Measurements from ENCODE around the gene C16orf92.

DNA sequence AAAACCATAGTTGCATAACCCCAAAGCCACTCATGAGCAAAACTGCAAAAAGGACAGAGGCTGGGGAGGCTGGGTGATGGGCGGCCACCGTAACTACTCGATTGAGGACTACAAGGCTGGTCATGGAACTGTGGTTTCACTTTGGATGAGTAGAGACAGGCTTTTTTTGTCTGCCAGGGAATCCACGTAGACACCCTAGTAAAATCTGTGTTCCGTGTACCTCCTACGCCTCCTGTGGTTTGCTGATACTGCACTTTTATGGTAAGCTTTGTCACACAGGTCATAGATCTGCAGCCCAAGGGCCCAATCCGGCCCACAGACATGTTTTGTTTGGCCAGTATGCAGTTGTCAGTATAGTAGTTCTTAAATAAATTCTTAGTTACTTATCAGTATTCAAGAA lies 10.3 kb downstream of the C16orf92 start:
- TF ChIP-seq, protein P1, sequence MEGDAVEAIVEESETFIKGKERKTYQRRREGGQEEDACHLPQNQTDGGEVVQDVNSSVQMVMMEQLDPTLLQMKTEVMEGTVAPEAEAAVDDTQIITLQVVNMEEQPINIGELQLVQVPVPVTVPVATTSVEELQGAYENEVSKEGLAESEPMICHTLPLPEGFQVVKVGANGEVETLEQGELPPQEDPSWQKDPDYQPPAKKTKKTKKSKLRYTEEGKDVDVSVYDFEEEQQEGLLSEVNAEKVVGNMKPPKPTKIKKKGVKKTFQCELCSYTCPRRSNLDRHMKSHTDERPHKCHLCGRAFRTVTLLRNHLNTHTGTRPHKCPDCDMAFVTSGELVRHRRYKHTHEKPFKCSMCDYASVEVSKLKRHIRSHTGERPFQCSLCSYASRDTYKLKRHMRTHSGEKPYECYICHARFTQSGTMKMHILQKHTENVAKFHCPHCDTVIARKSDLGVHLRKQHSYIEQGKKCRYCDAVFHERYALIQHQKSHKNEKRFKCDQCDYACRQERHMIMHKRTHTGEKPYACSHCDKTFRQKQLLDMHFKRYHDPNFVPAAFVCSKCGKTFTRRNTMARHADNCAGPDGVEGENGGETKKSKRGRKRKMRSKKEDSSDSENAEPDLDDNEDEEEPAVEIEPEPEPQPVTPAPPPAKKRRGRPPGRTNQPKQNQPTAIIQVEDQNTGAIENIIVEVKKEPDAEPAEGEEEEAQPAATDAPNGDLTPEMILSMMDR (IDR thresholded peaks at IDR 0.05) = no peak
- TF ChIP-seq POLR2AphosphoS5 (IDR thresholded peaks at IDR 0.05) = no peak
